Measurements from ENCODE around the gene TERT.

TERT gene

DNA sequence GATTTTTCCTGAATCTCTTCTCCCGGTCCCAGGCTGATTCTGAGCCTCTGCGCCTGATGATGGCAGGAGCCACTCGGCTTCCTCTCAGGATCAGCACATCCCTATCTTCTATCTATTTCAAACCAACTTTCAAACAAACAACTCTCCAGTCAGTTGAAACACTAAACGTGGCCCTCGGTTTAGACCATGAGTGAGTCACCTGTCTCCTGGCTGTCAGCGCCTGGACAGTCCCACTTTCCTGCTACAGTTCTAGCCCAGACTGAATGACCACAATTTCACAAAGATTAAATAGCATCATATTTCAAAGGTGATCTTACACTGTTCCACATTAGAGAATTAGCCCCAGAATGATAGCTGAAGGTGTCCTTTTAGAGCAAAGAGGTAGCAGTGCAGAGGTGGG is 87.3 kb downstream of the TERT start:
- TF ChIP-seq, protein P1, sequence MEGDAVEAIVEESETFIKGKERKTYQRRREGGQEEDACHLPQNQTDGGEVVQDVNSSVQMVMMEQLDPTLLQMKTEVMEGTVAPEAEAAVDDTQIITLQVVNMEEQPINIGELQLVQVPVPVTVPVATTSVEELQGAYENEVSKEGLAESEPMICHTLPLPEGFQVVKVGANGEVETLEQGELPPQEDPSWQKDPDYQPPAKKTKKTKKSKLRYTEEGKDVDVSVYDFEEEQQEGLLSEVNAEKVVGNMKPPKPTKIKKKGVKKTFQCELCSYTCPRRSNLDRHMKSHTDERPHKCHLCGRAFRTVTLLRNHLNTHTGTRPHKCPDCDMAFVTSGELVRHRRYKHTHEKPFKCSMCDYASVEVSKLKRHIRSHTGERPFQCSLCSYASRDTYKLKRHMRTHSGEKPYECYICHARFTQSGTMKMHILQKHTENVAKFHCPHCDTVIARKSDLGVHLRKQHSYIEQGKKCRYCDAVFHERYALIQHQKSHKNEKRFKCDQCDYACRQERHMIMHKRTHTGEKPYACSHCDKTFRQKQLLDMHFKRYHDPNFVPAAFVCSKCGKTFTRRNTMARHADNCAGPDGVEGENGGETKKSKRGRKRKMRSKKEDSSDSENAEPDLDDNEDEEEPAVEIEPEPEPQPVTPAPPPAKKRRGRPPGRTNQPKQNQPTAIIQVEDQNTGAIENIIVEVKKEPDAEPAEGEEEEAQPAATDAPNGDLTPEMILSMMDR (conservative IDR thresholded peaks at IDR 0.05), result no peak
- no peak for TF ChIP-seq ZFX (IDR thresholded peaks at IDR 0.05)
- H3K27ac ChIP-seq, result no peak overlapping the region

DNA sequence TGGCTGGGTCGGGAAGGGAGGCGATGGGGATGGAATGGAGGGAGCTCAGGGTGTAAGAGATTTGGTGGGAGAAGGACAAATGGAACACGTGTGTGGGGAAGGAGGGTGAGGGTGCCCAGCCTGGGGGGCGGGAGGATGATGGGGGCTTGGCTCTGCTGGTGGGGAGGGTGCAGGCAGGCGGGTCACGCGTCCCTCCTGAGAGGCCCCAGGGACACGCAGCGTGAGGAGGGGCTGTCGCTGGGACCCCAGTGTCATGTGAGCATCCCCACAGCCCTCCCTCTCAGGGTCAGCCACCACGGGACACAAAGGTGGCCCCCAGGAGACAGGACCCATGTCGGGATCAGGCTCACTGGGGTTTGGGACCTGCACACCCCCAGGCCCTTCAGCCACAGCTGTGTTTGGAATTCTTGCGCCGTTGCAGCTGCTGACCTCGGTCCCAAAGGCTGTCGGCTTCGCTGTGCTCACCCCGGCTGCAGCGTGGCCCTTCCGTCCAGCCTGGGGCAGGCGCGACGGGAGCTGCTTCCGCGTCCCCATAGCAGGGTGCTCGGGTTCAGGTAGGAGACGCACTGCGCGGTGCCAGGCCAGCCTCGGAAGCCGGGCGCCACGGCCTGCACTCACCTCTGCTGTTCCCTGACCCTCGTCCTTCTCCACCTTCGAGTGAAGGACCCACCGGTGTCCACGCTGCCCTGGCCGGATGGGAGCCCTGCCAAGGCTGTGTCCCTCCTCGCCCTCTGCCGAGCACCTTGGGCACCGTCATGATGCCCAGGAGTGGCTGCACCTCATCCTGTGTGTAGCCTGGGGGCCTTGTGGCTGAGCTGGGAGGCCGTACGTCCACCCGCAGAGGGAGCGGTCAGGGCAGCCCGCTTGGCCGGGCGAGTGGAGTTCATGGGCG is 88.1 kb downstream of the TERT start:
- no peak for TF ChIP-seq ZFX (IDR thresholded peaks at IDR 0.05)
- TF ChIP-seq, protein P1 (conservative IDR thresholded peaks at IDR 0.05), result no peak
- no peak overlapping the region for H3K27ac ChIP-seq

DNA sequence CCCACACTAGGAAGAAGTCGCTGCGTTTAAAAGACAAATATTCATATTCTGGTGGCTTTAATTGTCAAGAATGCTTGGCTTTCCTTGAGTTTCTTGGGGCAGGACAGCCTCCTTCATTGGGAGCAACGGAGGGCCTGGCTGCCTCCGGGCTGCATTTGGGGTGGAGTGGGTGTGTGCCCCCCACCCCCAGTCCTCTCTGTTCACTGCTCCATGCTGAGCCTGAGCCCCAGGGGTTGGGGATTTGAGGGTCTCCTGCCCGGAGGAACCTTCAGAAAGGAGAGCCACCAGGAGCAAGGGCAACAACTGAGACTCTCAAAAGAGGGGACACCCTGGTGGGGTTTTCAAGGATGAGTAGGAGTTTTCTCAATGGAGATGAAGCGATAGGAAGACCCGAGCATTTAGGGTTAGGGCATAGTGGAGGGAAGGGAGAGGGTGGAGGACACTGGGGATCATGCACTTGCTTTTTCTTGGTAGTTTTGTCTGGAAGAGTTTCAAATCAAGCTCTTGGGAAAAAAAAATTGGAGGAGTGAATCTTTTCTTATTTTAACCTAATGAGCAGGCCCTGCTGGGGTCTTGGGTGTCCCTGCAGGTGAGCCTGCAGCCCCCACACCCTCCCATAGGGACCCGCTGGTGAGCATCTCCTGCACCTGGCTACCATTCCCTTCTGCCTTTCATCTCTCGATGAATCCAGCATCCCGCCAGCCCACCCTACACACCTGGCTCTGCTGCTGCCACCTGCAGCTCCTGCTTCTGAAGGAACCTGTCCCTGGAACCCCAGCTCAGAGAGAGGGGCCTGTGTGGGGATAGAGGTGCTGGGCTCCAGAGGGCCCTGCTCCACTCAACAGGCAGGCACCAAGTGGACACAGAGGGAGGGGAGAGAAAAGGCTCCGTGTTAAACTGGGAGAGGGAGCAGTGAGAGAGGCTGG is 89.3 kb downstream of the TERT start:
- TF ChIP-seq ZFX (IDR thresholded peaks at IDR 0.05), result no peak
- TF ChIP-seq, protein P1 (conservative IDR thresholded peaks at IDR 0.05), result no peak
- H3K27ac ChIP-seq, result no peak overlapping the region

DNA sequence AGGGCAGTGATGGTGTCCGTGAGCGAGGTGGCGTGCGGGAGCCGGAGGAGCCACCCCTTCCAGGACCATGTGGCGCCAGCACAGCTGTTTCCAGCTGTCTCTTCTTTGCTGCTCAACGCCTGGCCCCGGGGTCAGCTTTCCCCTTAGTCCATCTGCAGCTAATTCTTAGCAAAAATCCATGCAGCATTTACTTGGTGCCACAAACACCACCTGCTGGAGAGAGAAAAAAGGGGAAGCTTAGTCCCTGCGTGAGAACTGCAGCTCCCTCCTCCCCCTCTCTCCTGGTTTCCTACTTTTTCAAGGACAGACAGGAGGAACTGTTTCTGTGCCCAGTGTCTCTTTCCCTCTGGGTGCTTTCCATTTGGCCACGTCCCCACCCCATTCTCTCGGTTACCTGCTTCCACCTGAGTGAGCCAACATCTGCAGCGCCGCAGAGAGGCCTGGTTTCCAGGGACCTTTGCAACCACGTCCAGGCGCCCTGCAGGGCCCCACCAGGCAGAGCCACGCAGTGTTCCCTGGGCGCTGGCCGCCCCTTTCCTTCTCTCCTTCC is 90.1 kb downstream of the TERT start:
- no peak overlapping the region for H3K27ac ChIP-seq
- TF ChIP-seq, protein P1 (conservative IDR thresholded peaks at IDR 0.05), result no peak; the same call in 1 of the 2 replicates
- no peak for TF ChIP-seq ZFX (IDR thresholded peaks at IDR 0.05)

DNA sequence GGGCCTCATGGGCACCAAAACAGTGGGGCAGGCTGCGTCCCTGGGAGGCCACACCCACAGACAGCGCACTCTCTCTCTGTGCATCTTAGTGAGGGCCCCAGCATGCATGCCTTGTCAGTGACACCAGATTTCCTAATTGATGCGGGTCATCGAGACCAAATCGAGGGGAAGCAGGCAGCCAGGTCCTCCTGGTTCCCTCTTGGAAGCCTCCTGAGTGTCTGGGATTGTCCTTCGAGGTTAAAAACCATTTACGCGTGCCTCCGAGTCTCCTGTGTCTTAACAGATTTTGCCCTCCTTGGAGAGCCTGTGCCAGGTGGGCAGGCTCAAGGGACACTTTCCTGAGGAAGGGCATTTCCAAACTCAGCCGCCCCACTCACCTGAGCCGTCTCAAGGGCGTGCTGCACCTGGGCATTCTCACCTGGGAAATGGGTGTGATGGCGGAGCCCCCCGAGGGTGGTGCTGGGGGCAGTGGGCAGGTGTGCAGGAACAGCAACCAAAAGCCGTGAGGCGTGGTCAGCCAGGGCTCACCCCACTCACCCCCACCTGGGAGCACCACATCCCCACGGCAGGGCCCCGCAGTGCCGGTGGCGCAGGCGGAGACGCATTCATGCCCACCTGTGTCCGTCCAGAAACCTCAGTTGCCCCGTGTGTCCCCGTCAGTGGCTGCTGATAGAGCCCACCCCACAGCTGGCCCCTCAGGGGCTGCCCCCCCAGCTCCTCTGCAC is 90.7 kb downstream of the TERT start:
- H3K27ac ChIP-seq, result no peak overlapping the region
- TF ChIP-seq ZFX (IDR thresholded peaks at IDR 0.05), result no peak
- TF ChIP-seq, protein P1 (conservative IDR thresholded peaks at IDR 0.05), result no peak

DNA sequence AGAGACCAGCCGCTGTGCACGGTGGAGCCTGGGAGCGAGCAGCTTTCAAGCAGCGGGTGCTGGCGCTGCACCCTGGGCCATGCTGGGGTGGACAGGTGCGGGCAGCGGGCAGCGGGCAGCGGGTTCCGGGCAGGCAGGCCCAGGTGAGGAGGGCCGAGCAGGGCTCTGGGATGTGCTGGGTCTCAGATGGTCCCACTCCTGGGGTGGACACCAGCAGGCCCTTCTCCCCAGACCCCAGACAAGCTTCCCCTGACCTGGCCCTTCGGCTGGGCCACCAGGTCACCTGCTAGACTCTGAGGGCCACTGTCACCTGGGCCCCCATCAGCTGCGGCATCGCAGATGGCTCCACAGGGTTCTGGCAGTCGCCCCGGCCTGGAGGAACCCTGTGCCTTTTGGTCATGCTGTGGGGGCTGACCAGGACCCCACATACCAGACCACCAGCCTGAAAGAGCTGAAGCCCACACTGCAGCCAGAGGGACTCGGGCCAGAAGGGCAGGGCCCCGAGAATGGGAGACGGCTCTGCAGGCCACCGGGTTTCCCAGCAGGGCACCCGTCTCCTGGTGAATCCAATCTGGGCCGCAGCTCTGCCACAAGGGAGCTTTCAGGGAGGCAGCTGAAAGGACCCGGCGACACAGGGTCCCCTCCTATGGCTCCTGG is 91.4 kb downstream of the TERT start:
- TF ChIP-seq ZFX (IDR thresholded peaks at IDR 0.05), result no peak
- TF ChIP-seq, protein P1 (conservative IDR thresholded peaks at IDR 0.05), result no peak
- no peak overlapping the region for H3K27ac ChIP-seq

Measured in C4-2B (cell line).